AG04450 (cell line): ENCODE measurements around the gene A3GALT2. TPM values are rescaled to one million over a fixed set of nuclear protein-coding genes. Genes with fewer than 3 reads are reported as not detected.
"Not testable (repeated sequence)": the region's sequence is repeated elsewhere in the genome, so short reads cannot be mapped to it uniquely, and the experiment has no call there.

Experiments used
- CTCF ChIA-PET: fragments of 300-600, 350-600 bp; formaldehyde crosslinking; extraction: SDS; loops from one replicate; lab custom pipeline; 2022; ENCODE audit warnings: antibody characterized with exemption, inconsistent platforms; lab: Charles Lee
- POLR2A ChIA-PET: fragments of 350-600 bp; formaldehyde crosslinking; extraction: SDS; loops from one replicate; lab custom pipeline; 2021; ENCODE audit warnings: antibody characterized with exemption, inconsistent platforms; lab: Yijun Ruan, JAX
- DNase-seq: peaks from one replicate; pipeline ENCODE4 v3.0.0-alpha.2; 2011; ENCODE audit warnings: low read depth, low spot score
- H3K27ac ChIP-seq: one replicate; pipeline ENCODE4 v1.5.1; 2012; ENCODE audit warnings: low read depth, low read length, control low read depth
- H3K27me3 ChIP-seq: one replicate; pipeline ENCODE4 v1.6.0; 2012; ENCODE audit warnings: low read length; ENCODE audit not compliant: control insufficient read depth, insufficient read depth
- H3K4me3 ChIP-seq: 2 replicates; pipeline ENCODE4 v1.5.1; 2011; ENCODE audit warnings: mild to moderate bottlenecking, low read depth, low read length, control low read depth
- H3K9me3 ChIP-seq: 2 replicates; pipeline ENCODE4 v1.5.1; 2012; ENCODE audit warnings: low read length; ENCODE audit not compliant: control insufficient read depth, insufficient read depth
- CTCF ChIP-seq: IDR thresholded peaks from 2 replicates; pipeline ENCODE4 v1.5.1; 2011; ENCODE audit warnings: low read depth, low read length, control low read depth, inconsistent platforms
- polyA plus RNA-seq: library from polyadenylated mRNA; depleted of rRNA; stranded (reverse); fragments of >200 nt; gene quantifications from 2 replicates; pipeline ENCODE4 v1.2.3, GENCODE V29; 2011

Gene A3GALT2
- polyA plus RNA-seq, 1 experiment: not detected

GRCh38 chr1:33311706-33312412 is 9.0 kb downstream of the A3GALT2 start:
- Histone ChIP-seq H3K4me3 (no peak overlapping the region), H3K27me3 (peaks cover 3% of the 10 kb centered on the region), H3K27ac (no peak overlapping the region), H3K9me3 (peaks cover 8% of the 10 kb centered on the region; the same call in 1 of the 2 replicates)
- DNase-seq: no peak
- no peak for TF ChIP-seq CTCF
- CTCF ChIA-PET: interaction anchor here (0.6 to 1.8 kb wide), 2 partner anchors 17 to 110 kb away, joined by 4 to 8 read pairs; no protein-coding TSS in a partner anchor
- POLR2A ChIA-PET: no interaction called here

- CTCF ChIA-PET: interaction anchor here (1.8 kb wide), 1 partner anchor 15 kb away, joined by 8 read pairs; no protein-coding TSS in a partner anchor
- H3K27ac ChIP-seq: no peak overlapping the region
Measured at GRCh38 chr1:33310702-33311101, 10.2 kb downstream of the A3GALT2 start.

DNA sequence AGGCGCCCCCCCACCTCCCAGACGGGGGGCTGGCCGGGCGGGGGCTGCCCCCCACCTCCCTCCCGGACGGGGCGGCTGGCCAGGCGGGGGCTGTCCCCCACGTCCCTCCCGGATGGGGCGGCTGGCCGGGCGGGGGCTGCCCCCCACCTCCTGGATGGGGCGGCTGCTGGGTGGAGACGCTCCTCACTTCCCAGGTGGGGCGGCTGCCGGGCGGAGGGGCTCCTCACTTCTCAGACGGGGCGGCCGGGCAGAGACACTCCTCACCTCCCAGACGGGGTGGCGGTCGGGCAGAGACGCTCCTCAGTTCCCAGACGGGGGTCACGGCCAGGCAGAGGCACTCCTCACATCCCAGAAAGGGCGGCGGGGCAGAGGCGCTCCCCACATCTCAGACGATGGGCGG is 11.5 kb downstream of the A3GALT2 start:
- H3K27ac ChIP-seq, H3K27me3 ChIP-seq, DNase-seq, H3K4me3 ChIP-seq, CTCF ChIA-PET, POLR2A ChIA-PET, H3K9me3 ChIP-seq: not testable (repeated sequence)

More at GRCh38 chr1:33310702-33311101, 10.2 kb downstream of the A3GALT2 start:
- peaks cover 3% of the 10 kb centered on the region for H3K27me3 ChIP-seq
- DNase-seq: no peak
- H3K9me3 ChIP-seq: peaks cover 8% of the 10 kb centered on the region; the same call in 1 of the 2 replicates
- POLR2A ChIA-PET: no interaction called here
- no peak for TF ChIP-seq CTCF
- H3K4me3 ChIP-seq: no peak overlapping the region

GRCh38 chr1:33307494-33307864 is 13.4 kb downstream of the A3GALT2 start:
- Histone ChIP-seq H3K27me3 (peaks cover 3% of the 10 kb centered on the region), H3K9me3 (peaks cover 8% of the 10 kb centered on the region; the same call in 1 of the 2 replicates), H3K27ac (no peak overlapping the region), H3K4me3 (no peak overlapping the region)
- no peak for TF ChIP-seq CTCF
- ChIA-PET CTCF (interaction anchor here (3.4 kb wide), 1 partner anchor 12 kb away, joined by 27 read pairs; no protein-coding TSS in a partner anchor), POLR2A (no interaction called here)
- DNase-seq: no peak

DNA sequence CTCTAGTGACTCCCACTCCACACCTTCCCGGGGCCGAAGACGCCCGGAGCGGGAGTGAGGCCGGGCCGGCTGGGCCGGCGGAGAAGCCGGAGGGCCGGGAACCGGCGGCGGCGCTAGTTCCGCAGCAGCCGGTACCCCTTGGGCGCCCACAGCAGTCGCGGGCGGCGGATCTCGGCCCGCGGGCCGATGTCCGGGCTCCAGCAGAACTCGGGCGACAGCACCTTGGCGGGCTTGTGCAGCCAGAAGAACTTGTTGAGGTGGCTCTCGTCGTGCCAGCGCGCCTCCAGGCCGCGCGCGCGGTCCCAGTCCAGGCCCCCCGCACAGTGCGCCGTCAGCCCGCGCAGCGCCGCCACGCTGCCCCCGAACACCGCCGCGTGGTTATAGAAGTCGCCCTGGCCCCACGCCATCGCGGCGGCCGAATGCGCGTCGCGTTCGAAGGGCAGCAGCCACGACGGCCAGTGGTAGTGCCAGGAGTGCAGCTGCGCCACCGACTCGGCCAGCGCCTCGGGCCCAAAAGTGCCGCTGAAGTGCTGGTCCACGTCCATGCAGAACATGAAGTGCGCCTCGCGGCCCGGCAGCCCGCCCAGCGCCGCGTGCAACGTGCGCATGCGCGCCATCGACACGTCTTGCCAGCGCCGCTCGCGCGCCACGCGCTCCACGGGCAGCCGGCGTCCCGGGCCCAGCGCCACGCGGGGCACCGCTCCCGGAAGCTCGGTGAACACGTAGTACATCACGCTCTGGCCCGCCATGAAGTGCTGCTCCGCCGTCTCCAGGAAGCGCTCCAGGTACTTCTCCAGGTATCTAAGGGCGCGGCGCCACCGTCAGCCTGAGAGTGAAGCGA is 14.0 kb downstream of the A3GALT2 start:
- no peak overlapping the region for H3K4me3 ChIP-seq
- H3K27ac ChIP-seq: no peak overlapping the region
- peaks cover 8% of the 10 kb centered on the region; the same call in 1 of the 2 replicates for H3K9me3 ChIP-seq
- TF ChIP-seq CTCF: no peak
- DNase-seq: no peak
- CTCF ChIA-PET: interaction anchor here (3.4 kb wide), 1 partner anchor 11 kb away, joined by 27 read pairs; no protein-coding TSS in a partner anchor
- no peaks in the 10 kb centered on the region for H3K27me3 ChIP-seq
- POLR2A ChIA-PET: no interaction called here
